Glutamatergic neuron (in vitro differentiated cells): ENCODE measurements around the gene SLC12A4. TPM values are rescaled to one million over a fixed set of nuclear protein-coding genes. Genes with fewer than 3 reads are reported as not detected.

Source experiments
- DNase-seq: peaks from one replicate; pipeline ENCODE4 v3.0.0; 2022
- H3K27ac Mint-ChIP-seq: one replicate; pipeline ENCODE4 v1.8.0; 2020; ENCODE audit warnings: mild to moderate bottlenecking, mixed read lengths, inconsistent platforms; ENCODE audit not compliant: unreplicated experiment
- H3K27me3 Mint-ChIP-seq: one replicate; pipeline ENCODE4 v1.8.0; 2020; ENCODE audit warnings: mild to moderate bottlenecking, moderate library complexity, mixed read lengths, inconsistent platforms; ENCODE audit not compliant: unreplicated experiment
- H3K36me3 Mint-ChIP-seq: one replicate; pipeline ENCODE4 v1.8.0; 2020; ENCODE audit warnings: mild to moderate bottlenecking, mixed read lengths, inconsistent platforms; ENCODE audit not compliant: unreplicated experiment
- H3K4me1 Mint-ChIP-seq: one replicate; pipeline ENCODE4 v1.8.0; 2020; ENCODE audit warnings: mild to moderate bottlenecking, low read depth, mixed read lengths, inconsistent platforms; ENCODE audit not compliant: unreplicated experiment
- H3K4me3 Mint-ChIP-seq: one replicate; pipeline ENCODE4 v1.8.0; 2020; ENCODE audit warnings: mild to moderate bottlenecking, mixed read lengths, inconsistent platforms; ENCODE audit not compliant: unreplicated experiment
- H3K9me3 Mint-ChIP-seq: one replicate; pipeline ENCODE4 v1.8.0; 2020; ENCODE audit warnings: mild to moderate bottlenecking, moderate library complexity, mixed read lengths, inconsistent platforms; ENCODE audit not compliant: unreplicated experiment
- total RNA-seq: library from RNA; stranded (reverse); fragmentation: NEBNext Ultra II Directional; extraction: Animal tissue kit (Norgen Biotek cat#: 25700); gene quantifications from one replicate; pipeline ENCODE4 v1.2.1, GENCODE V29; 2021; ENCODE audit not compliant: unreplicated experiment
- TF ChIP-seq, protein P1 (sequence below): fragments of 200-600 bp; sonication (generic); IDR thresholded peaks from one replicate; pipeline ENCODE4 v1.5.0; 2021; ENCODE audit not compliant: partially characterized antibody, unreplicated experiment

SLC12A4 gene
- total RNA-seq, 1 donor from 2014 or later: 19.9 TPM

- H3K27me3 Mint-ChIP-seq: peaks cover 2% of the 10 kb centered on the region
- no peak overlapping the region for H3K4me3 Mint-ChIP-seq
- DNase-seq: no peak
- H3K27ac Mint-ChIP-seq: no peak overlapping the region
- no peaks in the 10 kb centered on the region for H3K36me3 Mint-ChIP-seq
- TF ChIP-seq, protein P1, sequence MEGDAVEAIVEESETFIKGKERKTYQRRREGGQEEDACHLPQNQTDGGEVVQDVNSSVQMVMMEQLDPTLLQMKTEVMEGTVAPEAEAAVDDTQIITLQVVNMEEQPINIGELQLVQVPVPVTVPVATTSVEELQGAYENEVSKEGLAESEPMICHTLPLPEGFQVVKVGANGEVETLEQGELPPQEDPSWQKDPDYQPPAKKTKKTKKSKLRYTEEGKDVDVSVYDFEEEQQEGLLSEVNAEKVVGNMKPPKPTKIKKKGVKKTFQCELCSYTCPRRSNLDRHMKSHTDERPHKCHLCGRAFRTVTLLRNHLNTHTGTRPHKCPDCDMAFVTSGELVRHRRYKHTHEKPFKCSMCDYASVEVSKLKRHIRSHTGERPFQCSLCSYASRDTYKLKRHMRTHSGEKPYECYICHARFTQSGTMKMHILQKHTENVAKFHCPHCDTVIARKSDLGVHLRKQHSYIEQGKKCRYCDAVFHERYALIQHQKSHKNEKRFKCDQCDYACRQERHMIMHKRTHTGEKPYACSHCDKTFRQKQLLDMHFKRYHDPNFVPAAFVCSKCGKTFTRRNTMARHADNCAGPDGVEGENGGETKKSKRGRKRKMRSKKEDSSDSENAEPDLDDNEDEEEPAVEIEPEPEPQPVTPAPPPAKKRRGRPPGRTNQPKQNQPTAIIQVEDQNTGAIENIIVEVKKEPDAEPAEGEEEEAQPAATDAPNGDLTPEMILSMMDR: no peak
- H3K9me3 Mint-ChIP-seq: peaks cover 2% of the 10 kb centered on the region
- H3K4me1 Mint-ChIP-seq: no peaks in the 10 kb centered on the region
Measured at GRCh38 chr16:67959536-67960329, 8.7 kb downstream of the SLC12A4 start.

GRCh38 chr16:67957622-67958021, 10.8 kb downstream of the SLC12A4 start:
- H3K4me1 Mint-ChIP-seq: no peaks in the 10 kb centered on the region
- no peaks in the 10 kb centered on the region for H3K36me3 Mint-ChIP-seq
- peaks cover 2% of the 10 kb centered on the region for H3K27me3 Mint-ChIP-seq
- H3K9me3 Mint-ChIP-seq: peaks cover 2% of the 10 kb centered on the region
- no peak for DNase-seq
- H3K27ac Mint-ChIP-seq: no peak overlapping the region
- TF ChIP-seq, protein P1: no peak
- H3K4me3 Mint-ChIP-seq: no peak overlapping the region

- Mint-ChIP-seq H3K9me3 (peaks cover 4% of the 10 kb centered on the region), H3K27me3 (peaks cover 3% of the 10 kb centered on the region), H3K4me3 (no peak overlapping the region), H3K4me1 (no peaks in the 10 kb centered on the region), H3K36me3 (no peaks in the 10 kb centered on the region), H3K27ac (no peak overlapping the region)
- TF ChIP-seq, protein P1: no peak
- DNase-seq: no peak
Measured at GRCh38 chr16:67954421-67955196, 13.8 kb downstream of the SLC12A4 start.

GRCh38 chr16:67953641-67954375, 14.6 kb downstream of the SLC12A4 start:
- Mint-ChIP-seq H3K36me3 (no peaks in the 10 kb centered on the region), H3K27ac (no peak overlapping the region), H3K4me3 (no peak overlapping the region), H3K9me3 (peaks cover 4% of the 10 kb centered on the region), H3K27me3 (peaks cover 3% of the 10 kb centered on the region), H3K4me1 (no peaks in the 10 kb centered on the region)
- TF ChIP-seq, protein P1: no peak
- no peak for DNase-seq
